GM12891 (cell line): ENCODE results near the gene CACNA1H.
"Not testable (repeated sequence)": the region's sequence is repeated elsewhere in the genome, so short reads cannot be mapped to it uniquely, and the experiment has no call there.

Experiments
- DNase-seq: peaks from one replicate; pipeline ENCODE4 v3.0.0; 2011; ENCODE audit warnings: low spot score; ENCODE audit not compliant: insufficient read length
- FAIRE-seq: peaks from 2 replicates; lab custom pipeline; 2011; peaks lifted over from hg19 to GRCh38; lab: Jason Lieb, UNC
- PAX5 ChIP-seq: IDR thresholded peaks from 2 replicates; pipeline ENCODE4 v1.6.1; 2011; ENCODE audit warnings: low read length, moderate library complexity, mild to moderate bottlenecking; ENCODE audit not compliant: insufficient read depth, severe bottlenecking
- POLR2A ChIP-seq: IDR thresholded peaks from 2 replicates; pipeline ENCODE4 v1.6.1; 2011; ENCODE audit warnings: low read depth, low read length, control low read depth
- POLR2AphosphoS5 ChIP-seq: IDR thresholded peaks from 2 replicates; pipeline ENCODE4 v1.6.1; 2011; ENCODE audit warnings: low read depth, low read length, control low read depth
- POU2F2 ChIP-seq: IDR thresholded peaks from 2 replicates; pipeline ENCODE4 v1.6.1; 2011; ENCODE audit warnings: low read depth, mild to moderate bottlenecking, control low read depth, low read length, moderate library complexity
- SPI1 ChIP-seq: IDR thresholded peaks from 2 replicates; pipeline ENCODE4 v1.6.1; 2011; ENCODE audit warnings: low read depth, low read length, control low read depth
- TAF1 ChIP-seq: IDR thresholded peaks from 2 replicates; pipeline ENCODE4 v1.6.1; 2011; ENCODE audit warnings: low read depth, low read length, control low read depth

CACNA1H gene

GRCh38 chr16:1197237-1197866, 44.4 kb downstream of the CACNA1H start:
- TF ChIP-seq TAF1 (no peak), PAX5 (no peak), POU2F2 (no peak), POLR2AphosphoS5 (no peak), SPI1 (no peak), POLR2A (no peak)
- FAIRE-seq (no peak), DNase-seq (no peak)

GRCh38 chr16:1198194-1198593, 45.3 kb downstream of the CACNA1H start:
- FAIRE-seq, result no peak
- no peak for DNase-seq
- TF ChIP-seq SPI1, result no peak
- no peak for TF ChIP-seq PAX5
- TF ChIP-seq POLR2A, result no peak
- no peak for TF ChIP-seq POU2F2
- no peak for TF ChIP-seq POLR2AphosphoS5
- no peak for TF ChIP-seq TAF1

- not testable (repeated sequence) for DNase-seq
- peak; percentile 75 for FAIRE-seq
Measured at GRCh38 chr16:1198671-1199346, 45.9 kb downstream of the CACNA1H start.

- FAIRE-seq (no peak), DNase-seq (no peak)
- TF ChIP-seq POLR2AphosphoS5 (no peak), TAF1 (no peak), POLR2A (no peak), PAX5 (no peak), SPI1 (no peak), POU2F2 (no peak)
Measured at GRCh38 chr16:1199347-1200013, 46.6 kb downstream of the CACNA1H start.

- TF ChIP-seq POU2F2 (no peak), PAX5 (no peak), TAF1 (no peak), POLR2A (no peak), POLR2AphosphoS5 (no peak), SPI1 (no peak)
- DNase-seq, result no peak
- no peak for FAIRE-seq
Measured at GRCh38 chr16:1200014-1200627, 47.2 kb downstream of the CACNA1H start.

GRCh38 chr16:1201444-1201843, 48.5 kb downstream of the CACNA1H start:
- TF ChIP-seq POLR2AphosphoS5 (no peak), PAX5 (no peak), POU2F2 (no peak), SPI1 (no peak), TAF1 (no peak), POLR2A (no peak)
- DNase-seq, result no peak
- FAIRE-seq, result no peak

GRCh38 chr16:1202274-1202673, 49.4 kb downstream of the CACNA1H start:
- FAIRE-seq, result no peak
- TF ChIP-seq PAX5, result no peak
- no peak for TF ChIP-seq SPI1
- no peak for TF ChIP-seq TAF1
- TF ChIP-seq POLR2A, result no peak
- TF ChIP-seq POU2F2, result no peak
- no peak for TF ChIP-seq POLR2AphosphoS5
- DNase-seq, result no peak

- DNase-seq (no peak), FAIRE-seq (no peak)
- no peak for TF ChIP-seq TAF1
- no peak for TF ChIP-seq SPI1
- no peak for TF ChIP-seq POLR2A
- no peak for TF ChIP-seq POU2F2
- no peak for TF ChIP-seq POLR2AphosphoS5
- TF ChIP-seq PAX5, result no peak
Measured at GRCh38 chr16:1204933-1205332, 52.0 kb downstream of the CACNA1H start.

GRCh38 chr16:1206326-1206725, 53.4 kb downstream of the CACNA1H start:
- no peak for FAIRE-seq
- TF ChIP-seq POLR2AphosphoS5, result no peak
- TF ChIP-seq POU2F2, result no peak
- TF ChIP-seq POLR2A, result no peak
- DNase-seq, result no peak
